ENCODE data around the gene ATAD2B. TPM values are rescaled to one million over a fixed set of nuclear protein-coding genes. Genes with fewer than 3 reads are reported as not detected.

Gene ATAD2B
- total RNA-seq, 8 experiments from 2014 or later = 10.8 to 27.0 (median 20.3) TPM

GRCh38 chr2:23939987-23940717 lies 13.2 kb upstream of the ATAD2B start, which contains the start of gene UBXN2A:
TSS of gene UBXN2A (plus strand) at chr2:23940463. CDS start at chr2:23958315, 17,852 bp downstream.
- in situ Hi-C loops (cut with MboI; ENCODE audit: low pct_unique_long_range_greater_than_20kb in 2 of 9, low sequenced_read_pairs in 9 of 9, unreplicated experiment in 9 of 9) = loop anchor here in 1 of 9 experiments (25.0 kb wide), 1 partner anchor 122 kb away; no protein-coding TSS in a partner anchor
- Histone ChIP-seq H3K4me1 (replicated peaks in 1 of 2) (peaks cover 7 to 8% of the 10 kb centered on the region in 2 donors), H3K4me3 (peak within 1 kb of the TSS; percentile 61 to 83 (median 69)), H3K27ac (peak within 1 kb of the TSS; percentile 51 to 83)
- WGBS, 10 experiments = 0 to 40% (median 8%) methylated on average over 1 to 6 of the region's 77 CpGs; no CpG with 5 or more reads in 6 of the 10 experiments
- peak; percentile 86 to 93 (median 88) for ATAC-seq (replicated peaks in 6 of 8)

GRCh38 chr2:23934259-23934658 lies 7.3 kb upstream of the ATAD2B start:
- Histone ChIP-seq H3K27ac (no peak overlapping the region), H3K4me1 (replicated peaks in 1 of 2) (no peaks in the 10 kb centered on the region), H3K4me3 (no peak overlapping the region)
- WGBS, 10 experiments = 17 to 100% (median 82%) methylated on average over 1 of the region's 1 CpG; no CpG with 5 or more reads in 5 of the 10 experiments
- in situ Hi-C loops (cut with MboI; ENCODE audit: low pct_unique_long_range_greater_than_20kb in 2 of 9, low sequenced_read_pairs in 9 of 9, unreplicated experiment in 9 of 9) = loop anchor here in 1 of 9 experiments (25.0 kb wide), 1 partner anchor 128 kb away; no protein-coding TSS in a partner anchor
- ATAC-seq (replicated peaks in 6 of 8) = peak in 3 of 8 experiments; percentile 29 to 77 (median 31)

DNA sequence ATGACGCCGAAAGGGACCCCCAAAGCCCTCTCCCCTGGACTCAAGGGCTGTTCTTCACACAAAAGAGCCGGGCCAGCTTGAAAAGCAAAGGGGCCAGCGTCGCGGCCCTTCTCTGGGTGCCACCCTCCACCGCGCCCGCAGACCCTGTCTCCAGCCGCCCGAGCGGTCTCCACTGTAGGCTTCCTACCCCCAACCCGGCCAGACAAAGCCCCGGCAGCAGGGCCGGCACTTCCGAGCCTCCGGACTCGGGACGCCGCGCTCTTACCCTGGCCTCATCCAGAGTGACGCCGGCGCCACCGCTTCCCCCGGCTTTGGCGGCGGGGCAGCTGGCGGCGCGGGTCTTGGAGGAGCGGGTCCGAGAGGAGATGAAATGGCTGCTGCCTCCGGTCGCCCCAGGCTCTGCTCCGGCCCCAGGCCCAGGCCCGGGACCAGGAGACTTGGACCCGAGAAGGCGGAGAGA lies 603 bp downstream of the ATAD2B start:
- Histone ChIP-seq H3K4me1 (replicated peaks in 1 of 2) (peaks cover 3 to 18% of the 10 kb centered on the region in 2 donors), H3K27ac (peak overlapping the region; percentile 93 to 96), H3K4me3 (peak overlapping the region; percentile 61 to 95 (median 74))
- in situ Hi-C loops (cut with MboI; ENCODE audit: low pct_unique_long_range_greater_than_20kb in 2 of 9, low sequenced_read_pairs in 9 of 9, unreplicated experiment in 9 of 9) = loop anchor here in 1 of 9 experiments (25.0 kb wide), 1 partner anchor 136 kb away; no protein-coding TSS in a partner anchor
- 0 to 10% (median 3%) methylated on average over 2 to 9 of the region's 39 CpGs; no CpG with 5 or more reads in 7 of the 10 experiments for WGBS, 10 experiments
- ATAC-seq (replicated peaks in 6 of 8) = peak in 7 of 8 experiments; percentile 11 to 35 (median 31)

DNA sequence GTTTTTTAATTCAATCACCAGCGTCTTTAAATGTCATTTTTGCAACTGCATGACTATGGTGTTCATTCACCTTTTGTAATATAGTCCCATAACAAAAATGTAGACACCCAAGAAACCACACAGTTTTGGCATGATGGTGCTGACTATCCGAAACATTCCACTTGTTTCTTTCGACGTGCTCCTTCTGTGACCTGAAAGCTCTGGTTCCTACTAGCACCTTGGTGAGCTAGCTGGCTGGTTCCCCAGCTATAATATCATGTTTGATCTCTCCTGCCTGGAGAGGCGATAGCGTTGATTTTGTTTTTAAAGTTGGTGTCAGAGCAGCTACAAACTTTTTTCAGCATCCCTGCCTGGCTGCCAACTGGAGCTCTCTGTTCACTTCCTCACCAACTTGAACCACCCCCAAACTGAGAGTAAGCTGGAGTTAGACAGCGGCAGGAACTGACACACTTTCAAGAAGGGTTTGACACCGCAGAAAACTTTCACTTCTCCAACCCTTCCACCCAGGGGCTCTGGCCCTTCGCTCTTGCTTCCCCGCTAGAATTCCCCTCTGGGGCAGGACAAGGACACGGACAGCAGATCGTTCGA lies 1.1 kb downstream of the ATAD2B start:
- ATAC-seq (replicated peaks in 6 of 8) = peak in 7 of 8 experiments; percentile 0 to 22 (median 2)
- Histone ChIP-seq H3K27ac (peak overlapping the region; percentile 93 to 96), H3K4me1 (replicated peaks in 1 of 2) (peaks cover 3 to 18% of the 10 kb centered on the region in 2 donors), H3K4me3 (peak overlapping the region; percentile 61 to 95 (median 74))
- in situ Hi-C loops (cut with MboI; ENCODE audit: low pct_unique_long_range_greater_than_20kb in 2 of 9, low sequenced_read_pairs in 9 of 9, unreplicated experiment in 9 of 9) = loop anchor here in 1 of 9 experiments (25.0 kb wide), 1 partner anchor 137 kb away; no protein-coding TSS in a partner anchor
- WGBS, 10 experiments = 0 to 20% (median 1%) methylated on average over 1 to 11 of the region's 13 CpGs; no CpG with 5 or more reads in 1 of the 10 experiments

GRCh38 chr2:23924589-23925359 lies 2.1 kb downstream of the ATAD2B start:
- Histone ChIP-seq H3K4me3 (peak overlapping the region; percentile 61 to 95 (median 74)), H3K4me1 (replicated peaks in 1 of 2) (peaks cover 3 to 18% of the 10 kb centered on the region in 2 donors), H3K27ac (no peak overlapping the region)
- peak in 1 of 8 experiments; percentile 8 for ATAC-seq (replicated peaks in 6 of 8)
- 0 to 45% (median 30%) methylated on average over 1 to 7 of the region's 7 CpGs for WGBS, 10 experiments
- in situ Hi-C loops (cut with MboI; ENCODE audit: low pct_unique_long_range_greater_than_20kb in 2 of 9, low sequenced_read_pairs in 9 of 9, unreplicated experiment in 9 of 9) = loop anchor here in 1 of 9 experiments (25.0 kb wide), 1 partner anchor 138 kb away; no protein-coding TSS in a partner anchor

DNA sequence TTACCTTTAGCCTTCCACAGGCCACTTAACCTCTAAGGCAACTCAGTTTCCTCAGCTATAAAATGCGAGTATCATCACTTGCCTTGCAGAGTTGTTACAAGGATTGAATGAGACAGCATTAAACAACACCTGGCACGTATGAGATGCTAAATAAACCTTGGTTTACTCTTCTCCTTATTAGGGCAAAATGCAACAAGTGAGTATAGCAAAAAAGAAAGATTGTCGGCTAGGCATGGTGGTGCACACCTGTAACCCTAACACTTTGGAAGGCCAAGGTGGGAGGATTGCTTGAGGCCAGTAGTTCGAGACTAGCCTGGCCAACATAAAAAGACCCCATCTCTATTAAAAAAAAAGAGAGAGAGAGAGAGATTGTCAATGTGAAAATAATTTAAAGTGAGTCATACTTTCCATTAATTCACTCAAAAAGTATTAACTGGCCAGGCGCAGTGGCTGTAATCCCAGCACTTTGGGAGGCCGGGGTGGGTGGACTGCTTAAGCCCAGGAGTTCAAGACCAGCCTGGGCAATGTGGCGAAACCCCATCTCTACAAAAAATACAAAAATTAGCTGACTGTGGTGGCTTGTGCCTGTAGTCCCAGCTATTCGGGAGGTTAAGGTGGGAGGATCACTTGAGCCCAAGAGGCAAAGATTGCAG lies 8.0 kb downstream of the ATAD2B start:
- ATAC-seq (replicated peaks in 6 of 8) = no peak
- in situ Hi-C loops (cut with MboI; ENCODE audit: low pct_unique_long_range_greater_than_20kb in 2 of 9, low sequenced_read_pairs in 9 of 9, unreplicated experiment in 9 of 9) = no loop called here
- no peaks in the 10 kb centered on the region for H3K4me1 ChIP-seq (replicated peaks in 1 of 2)
- H3K4me3 ChIP-seq = no peak overlapping the region
- 67 to 100% (median 93%) methylated on average over 1 to 8 of the region's 8 CpGs; no CpG with 5 or more reads in 2 of the 10 experiments for WGBS, 10 experiments
- no peak overlapping the region for H3K27ac ChIP-seq

- in situ Hi-C loops (cut with MboI; ENCODE audit: low pct_unique_long_range_greater_than_20kb in 2 of 9, low sequenced_read_pairs in 9 of 9, unreplicated experiment in 9 of 9) = no loop called here
- 57 to 94% (median 80%) methylated on average over 2 to 3 of the region's 3 CpGs; no CpG with 5 or more reads in 1 of the 10 experiments for WGBS, 10 experiments
Measured at GRCh38 chr2:23916727-23917405, 10.1 kb downstream of the ATAD2B start.

GRCh38 chr2:23915327-23915726 lies 11.6 kb downstream of the ATAD2B start:
- in situ Hi-C loops (cut with MboI; ENCODE audit: low pct_unique_long_range_greater_than_20kb in 2 of 9, low sequenced_read_pairs in 9 of 9, unreplicated experiment in 9 of 9) = no loop called here
- ATAC-seq (replicated peaks in 6 of 8) = no peak
- Histone ChIP-seq H3K4me1 (replicated peaks in 1 of 2) (no peaks in the 10 kb centered on the region), H3K27ac (no peak overlapping the region), H3K4me3 (no peak overlapping the region)
- WGBS, 10 experiments = 80 to 100% (median 100%) methylated on average over 1 to 5 of the region's 7 CpGs; no CpG with 5 or more reads in 2 of the 10 experiments

More at GRCh38 chr2:23916727-23917405, 10.1 kb downstream of the ATAD2B start:
- no peak overlapping the region for H3K27ac ChIP-seq
- H3K4me3 ChIP-seq = no peak overlapping the region
- ATAC-seq (replicated peaks in 6 of 8) = no peak
- no peaks in the 10 kb centered on the region for H3K4me1 ChIP-seq (replicated peaks in 1 of 2)

- Histone ChIP-seq H3K4me1 (replicated peaks in 1 of 2) (no peaks in the 10 kb centered on the region), H3K27ac (no peak overlapping the region), H3K4me3 (no peak overlapping the region)
- in situ Hi-C loops (cut with MboI; ENCODE audit: low pct_unique_long_range_greater_than_20kb in 2 of 9, low sequenced_read_pairs in 9 of 9, unreplicated experiment in 9 of 9) = no loop called here
- ATAC-seq (replicated peaks in 6 of 8) = peak in 2 of 8 experiments; percentile 20 to 34
- 0 to 100% (median 93%) methylated on average over 2 to 3 of the region's 3 CpGs; no CpG with 5 or more reads in 3 of the 10 experiments for WGBS, 10 experiments
Measured at GRCh38 chr2:23912054-23912453, 14.9 kb downstream of the ATAD2B start.

DNA sequence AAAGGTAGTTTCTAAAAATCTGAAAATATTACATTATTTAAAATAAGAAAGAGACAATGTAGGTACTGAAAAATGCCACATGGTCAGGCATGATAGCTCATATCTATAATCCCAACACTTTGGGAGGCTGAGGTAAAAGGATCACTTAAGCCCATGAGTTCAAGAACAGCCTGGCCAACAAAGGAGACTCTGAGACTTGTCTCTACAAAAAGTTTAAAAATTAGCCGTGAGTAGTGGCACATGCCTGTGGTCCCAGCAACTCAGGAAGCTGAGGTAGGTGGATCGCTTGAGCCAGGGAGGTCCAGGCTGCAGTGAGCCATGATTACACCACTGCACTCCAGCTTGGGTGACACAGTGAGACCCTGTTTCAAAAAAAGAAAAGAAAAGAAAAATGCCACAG lies 21.8 kb downstream of the ATAD2B start:
- ATAC-seq (replicated peaks in 6 of 8) = peak in 1 of 8 experiments; percentile 22
- Histone ChIP-seq H3K4me1 (replicated peaks in 1 of 2) (peaks cover 0 to 6% of the 10 kb centered on the region in 2 donors), H3K4me3 (no peak overlapping the region), H3K27ac (no peak overlapping the region)
- WGBS, 10 experiments = 40 to 83% (median 75%) methylated on average over 1 to 2 of the region's 2 CpGs; no CpG with 5 or more reads in 5 of the 10 experiments
- in situ Hi-C loops (cut with MboI; ENCODE audit: low pct_unique_long_range_greater_than_20kb in 2 of 9, low sequenced_read_pairs in 9 of 9, unreplicated experiment in 9 of 9) = no loop called here

- Histone ChIP-seq H3K4me1 (replicated peaks in 1 of 2) (peaks cover 0 to 6% of the 10 kb centered on the region in 2 donors), H3K27ac (no peak overlapping the region), H3K4me3 (no peak overlapping the region)
- 47 to 100% (median 84%) methylated on average over 1 to 2 of the region's 2 CpGs for WGBS, 10 experiments
- peak in 2 of 8 experiments; percentile 5 to 49 for ATAC-seq (replicated peaks in 6 of 8)
- in situ Hi-C loops (cut with MboI; ENCODE audit: low pct_unique_long_range_greater_than_20kb in 2 of 9, low sequenced_read_pairs in 9 of 9, unreplicated experiment in 9 of 9) = no loop called here
Measured at GRCh38 chr2:23904692-23905091, 22.2 kb downstream of the ATAD2B start.
